Activated T-helper 1 cell treated with Interleukin-2 at 50 U/mL for 16 hours (primary cell): Measurements from ENCODE around the gene PKLR.

Experiments used
- DNase-seq: peaks from one replicate; pipeline ENCODE4 v3.0.0-alpha.2; 2020; ENCODE audit warnings: low read depth

The PKLR gene

DNA sequence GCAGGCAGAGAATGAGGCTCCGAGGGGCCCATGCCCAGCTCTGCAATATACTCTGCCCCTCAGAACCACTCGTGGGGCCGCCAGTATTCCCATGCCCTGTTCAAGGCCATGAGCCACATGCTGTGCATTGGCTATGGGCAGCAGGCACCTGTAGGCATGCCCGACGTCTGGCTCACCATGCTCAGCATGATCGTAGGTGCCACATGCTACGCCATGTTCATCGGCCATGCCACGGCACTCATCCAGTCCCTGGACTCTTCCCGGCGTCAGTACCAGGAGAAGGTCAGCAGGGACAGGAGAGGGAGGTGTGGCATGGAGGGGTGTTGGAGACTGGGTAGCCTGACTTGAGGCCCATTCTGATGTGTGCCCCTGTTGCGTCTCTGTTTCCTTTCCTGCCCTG, 16.8 kb downstream of the PKLR start:
- DNase-seq: no peak

DNA sequence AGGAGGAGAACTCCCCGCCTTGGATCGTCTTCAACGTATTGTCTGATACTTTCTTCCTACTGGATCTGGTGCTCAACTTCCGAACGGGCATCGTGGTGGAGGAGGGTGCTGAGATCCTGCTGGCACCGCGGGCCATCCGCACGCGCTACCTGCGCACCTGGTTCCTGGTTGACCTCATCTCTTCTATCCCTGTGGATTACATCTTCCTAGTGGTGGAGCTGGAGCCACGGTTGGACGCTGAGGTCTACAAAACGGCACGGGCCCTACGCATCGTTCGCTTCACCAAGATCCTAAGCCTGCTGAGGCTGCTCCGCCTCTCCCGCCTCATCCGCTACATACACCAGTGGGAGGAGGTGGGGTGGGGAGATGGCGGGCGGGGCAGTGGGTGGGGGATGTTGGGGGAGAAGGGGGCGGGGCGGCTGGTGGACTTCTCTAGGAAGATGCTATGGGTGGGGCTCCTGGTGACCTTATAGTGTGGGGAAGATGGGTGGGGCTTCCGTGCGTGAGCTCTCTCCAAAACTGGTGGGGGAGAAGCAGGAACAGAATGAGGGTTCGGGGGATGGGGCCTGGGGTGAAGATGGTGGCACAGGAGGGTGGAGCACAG, 18.6 kb downstream of the PKLR start:
- no peak for DNase-seq

DNA sequence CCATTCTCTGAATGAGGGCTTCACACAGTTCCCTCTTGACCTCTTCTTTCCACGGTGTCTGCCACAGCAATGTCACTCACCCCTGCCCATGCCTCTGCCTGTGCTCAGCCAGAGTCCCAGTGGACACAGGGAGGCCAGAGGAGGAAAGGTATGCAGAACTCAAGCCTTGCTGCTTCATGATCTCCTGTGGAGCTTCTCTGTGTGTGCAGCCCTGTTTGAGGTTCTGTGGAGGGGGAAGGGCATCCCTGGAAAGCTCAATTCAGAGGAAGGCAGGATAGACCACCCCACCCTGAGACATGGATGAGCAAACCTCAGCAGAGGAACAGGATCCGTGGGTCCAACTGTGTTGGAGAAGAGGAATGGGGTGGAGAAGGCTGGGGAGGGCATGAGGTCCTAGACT, 22.0 kb downstream of the PKLR start:
- no peak for DNase-seq

DNA sequence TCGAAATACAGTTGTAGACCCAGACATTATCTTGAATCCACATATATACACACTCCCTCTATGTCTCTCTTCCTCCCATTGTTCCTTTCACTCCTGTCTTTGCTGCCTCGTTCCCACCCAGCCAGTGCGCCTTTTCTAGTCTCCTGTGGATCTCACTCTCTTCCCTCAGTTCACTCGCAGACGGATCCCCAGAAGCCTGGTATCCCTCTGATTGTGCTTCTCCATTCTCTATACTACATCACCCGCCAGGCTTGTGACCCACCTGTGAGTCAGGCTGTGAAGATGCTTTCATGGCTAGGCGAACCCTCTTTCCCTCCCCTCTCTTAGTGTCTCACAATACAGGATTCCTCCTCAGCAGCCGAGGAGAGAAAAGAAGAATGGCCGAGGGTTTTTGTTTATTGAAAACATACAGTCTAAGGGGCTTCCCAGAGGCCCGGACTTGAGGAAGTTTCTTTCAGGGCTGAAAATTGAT, 22.5 kb downstream of the PKLR start:
- DNase-seq: no peak

DNA sequence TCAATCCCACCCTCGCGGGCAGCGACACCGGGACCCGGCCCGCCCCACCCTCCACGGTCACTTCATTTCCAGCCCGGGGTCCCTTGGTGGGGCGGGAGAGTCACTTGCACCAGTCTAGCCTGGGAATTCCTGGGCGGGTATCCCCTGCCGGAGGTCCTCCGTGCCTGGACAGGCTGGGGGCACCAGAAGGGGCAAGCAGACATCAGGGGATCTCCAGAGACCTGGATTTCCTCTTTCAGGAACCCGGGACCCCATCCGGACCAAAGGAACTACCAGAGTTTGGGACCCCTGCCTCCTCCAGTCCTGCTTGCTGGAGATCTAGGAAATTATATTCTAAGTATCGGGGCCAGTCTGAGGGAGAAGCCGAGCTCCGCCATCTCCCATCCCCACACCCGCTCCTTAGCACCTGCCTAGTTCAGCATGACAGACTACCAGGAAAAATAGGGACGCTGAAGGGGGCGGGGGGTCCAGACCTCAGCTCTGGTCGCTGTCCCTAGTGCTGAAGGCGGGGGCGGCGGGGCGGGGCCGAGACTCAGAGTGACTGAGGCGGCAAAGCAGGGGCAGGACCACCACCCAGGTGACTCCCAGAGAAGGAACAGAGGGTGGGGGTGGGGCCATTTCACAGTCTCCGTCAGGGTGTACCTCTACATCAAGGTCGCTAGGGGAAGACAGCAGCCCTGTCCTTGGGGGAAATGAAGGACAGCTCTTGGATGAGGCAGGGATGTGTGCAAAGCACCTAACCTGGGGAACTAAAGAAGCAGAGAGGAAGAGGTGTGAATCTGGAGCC, 23.1 kb downstream of the PKLR start:
- peak; percentile 51 for DNase-seq

DNA sequence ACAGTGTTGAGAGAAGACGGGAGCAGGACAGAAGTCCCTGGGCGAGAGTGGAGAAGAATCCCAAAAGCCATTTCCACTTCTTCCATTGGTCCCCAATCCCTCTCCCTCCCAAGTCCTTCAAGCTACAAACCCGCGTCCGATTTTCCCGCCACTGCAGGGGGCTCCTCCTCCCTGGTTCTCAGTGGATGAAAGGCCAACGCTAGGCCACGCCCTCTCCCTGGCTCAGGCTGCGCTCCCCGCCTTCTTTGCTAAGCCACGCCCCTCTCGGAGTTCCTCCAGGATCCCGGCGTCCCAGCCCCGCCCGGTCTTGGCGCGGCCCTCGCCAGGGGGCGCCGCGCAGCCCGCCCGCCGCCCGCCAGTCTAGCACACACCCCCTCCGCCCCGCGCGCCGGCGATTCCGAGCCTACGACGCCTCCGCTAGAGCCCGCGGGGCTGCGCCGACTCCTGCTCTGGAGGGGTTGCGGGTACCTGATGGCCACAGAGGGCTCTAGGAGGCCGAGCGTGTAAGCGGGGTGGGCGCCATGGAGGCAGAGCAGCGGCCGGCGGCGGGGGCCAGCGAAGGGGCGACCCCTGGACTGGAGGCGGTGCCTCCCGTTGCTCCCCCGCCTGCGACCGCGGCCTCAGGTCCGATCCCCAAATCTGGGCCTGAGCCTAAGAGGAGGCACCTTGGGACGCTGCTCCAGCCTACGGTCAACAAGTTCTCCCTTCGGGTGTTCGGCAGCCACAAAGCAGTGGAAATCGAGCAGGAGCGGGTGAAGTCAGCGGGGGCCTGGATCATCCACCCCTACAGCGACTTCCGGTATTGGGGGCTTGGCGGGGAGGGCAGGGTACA, 24.0 kb downstream of the PKLR start, which contains the start of gene HCN3:
TSS of gene HCN3 (plus strand) at position 394 of the 832 bp plus-strand sequence. CDS start at position 522, 128 bp downstream.
- DNase-seq: peak; percentile 85

DNA sequence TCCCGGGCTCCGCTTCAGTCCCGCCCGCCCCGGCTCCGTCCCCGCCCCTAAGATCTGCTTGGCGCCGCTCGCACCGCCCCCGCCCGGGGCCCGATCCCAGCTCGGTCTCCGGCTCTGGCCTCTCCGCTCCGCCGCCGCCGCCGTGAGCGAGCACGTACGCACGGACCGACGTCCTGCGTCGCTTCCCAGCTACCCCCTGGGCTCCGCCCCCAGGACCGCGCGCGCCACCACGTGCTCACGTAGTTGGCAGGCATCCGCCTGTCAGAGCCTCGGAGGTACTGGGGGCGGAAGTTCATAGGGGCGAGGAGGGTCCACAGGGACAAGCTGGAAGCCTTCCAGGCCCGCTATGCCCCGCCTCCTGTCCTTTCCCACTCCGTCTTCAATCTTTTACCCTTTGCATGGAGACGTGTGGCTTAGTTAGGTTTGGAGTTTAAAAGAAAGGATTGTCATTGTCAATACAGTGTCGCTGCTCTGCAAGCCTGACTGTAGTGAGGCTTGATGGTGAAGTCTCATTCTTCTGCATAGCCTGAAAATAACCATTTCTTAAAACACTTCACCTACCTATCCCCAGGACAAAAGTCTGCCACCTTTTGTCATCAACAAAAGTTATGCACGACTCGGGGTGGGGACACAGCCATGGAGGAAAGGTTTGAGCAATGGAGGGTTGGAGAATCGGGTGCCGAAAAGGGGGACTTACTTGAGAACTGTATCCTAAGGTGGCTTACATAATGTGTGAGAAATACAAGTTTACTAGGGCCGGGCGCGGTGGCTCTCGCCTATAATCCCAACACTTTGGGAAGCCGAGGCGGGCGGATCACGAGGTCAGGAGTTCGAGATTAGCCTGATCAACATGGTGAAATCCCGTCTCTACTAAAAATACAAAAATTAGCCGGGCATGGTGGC, 27.6 kb downstream of the PKLR start, which contains the start of gene CLK2:
TSS of gene CLK2 (minus strand) at position 162 of the 903 bp plus-strand sequence. CDS start 2,527 bp downstream, outside the sequence.
- DNase-seq: peak; percentile 94

DNA sequence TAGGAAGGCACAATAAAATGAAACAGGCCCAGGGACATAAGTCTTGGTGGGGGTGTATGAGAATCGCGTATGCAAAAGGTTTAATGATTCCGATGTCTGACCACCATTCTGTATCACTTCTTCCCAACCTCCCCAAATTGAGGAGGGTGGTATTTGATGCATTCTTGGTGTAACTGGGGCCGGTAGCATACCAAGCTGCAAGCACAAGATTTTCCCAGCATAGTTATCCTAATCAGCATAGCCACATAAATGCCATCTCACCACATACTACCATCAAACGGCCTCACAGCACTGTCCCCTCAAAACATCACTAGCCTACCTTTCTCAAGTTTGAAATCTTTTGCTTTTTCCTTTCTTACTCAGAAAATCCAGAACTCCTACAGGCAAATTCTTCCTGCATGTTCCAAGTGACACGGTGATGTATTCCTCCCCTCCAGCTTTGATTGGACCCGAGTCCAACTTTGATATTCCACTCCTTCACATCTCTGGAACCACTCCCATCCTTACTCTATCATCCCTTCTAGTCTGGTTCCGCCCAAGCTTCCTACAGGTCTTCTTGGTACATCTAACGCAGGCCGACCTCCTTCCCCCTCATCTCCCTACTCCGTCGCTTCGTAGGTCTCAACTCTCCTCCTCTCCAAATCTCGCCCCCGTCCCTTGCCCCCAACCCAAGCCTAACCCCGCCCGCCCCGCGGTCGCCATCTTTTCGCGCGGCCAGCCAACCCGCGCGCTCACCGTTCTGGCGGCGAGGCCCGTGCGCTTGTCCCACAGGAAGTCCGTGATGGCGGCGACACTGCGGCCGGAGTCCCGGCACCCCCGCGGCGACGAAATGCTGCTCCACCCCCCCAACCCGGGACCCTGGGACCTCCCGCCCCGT, 28.5 kb downstream of the PKLR start:
- DNase-seq: no peak

DNA sequence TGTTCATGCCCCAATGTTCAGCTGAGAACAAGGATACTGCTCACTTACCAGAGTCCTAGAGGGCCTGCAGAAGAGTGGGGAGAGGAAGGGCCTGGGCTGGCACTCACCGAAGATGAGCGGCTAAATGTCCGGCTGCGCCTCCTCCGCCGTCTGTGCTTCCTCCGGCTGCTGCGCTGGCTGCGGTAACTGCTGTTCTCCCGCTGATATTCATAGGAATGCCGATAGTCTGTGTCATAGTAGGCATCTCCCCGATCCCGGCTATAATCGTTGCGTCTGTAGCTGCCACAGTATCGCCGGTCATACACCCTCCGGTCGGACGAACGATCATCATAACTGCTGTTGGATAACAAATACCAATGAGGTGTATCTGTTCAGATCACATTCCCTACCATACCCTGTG, 31.9 kb downstream of the PKLR start:
- no peak for DNase-seq

DNA sequence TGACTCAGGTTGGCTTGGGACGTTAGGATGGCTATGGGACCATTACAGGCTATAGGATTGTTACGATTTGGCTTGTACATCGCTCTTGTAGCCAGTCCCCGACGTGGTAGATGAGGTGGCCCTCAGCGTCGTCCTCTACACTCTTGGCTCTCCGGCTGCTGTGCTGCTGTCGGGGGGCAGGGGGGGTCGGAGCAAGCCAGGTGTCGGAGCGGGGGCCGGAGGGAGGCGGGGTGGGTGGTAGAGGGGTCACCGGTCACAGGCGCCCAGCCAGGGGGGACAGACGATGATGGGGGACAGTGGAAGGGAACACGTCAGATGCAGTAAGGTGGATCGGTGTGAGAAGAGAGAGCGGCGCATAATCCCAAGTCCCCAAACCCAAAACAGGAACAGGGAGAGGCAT, 32.6 kb downstream of the PKLR start:
- DNase-seq: no peak

DNA sequence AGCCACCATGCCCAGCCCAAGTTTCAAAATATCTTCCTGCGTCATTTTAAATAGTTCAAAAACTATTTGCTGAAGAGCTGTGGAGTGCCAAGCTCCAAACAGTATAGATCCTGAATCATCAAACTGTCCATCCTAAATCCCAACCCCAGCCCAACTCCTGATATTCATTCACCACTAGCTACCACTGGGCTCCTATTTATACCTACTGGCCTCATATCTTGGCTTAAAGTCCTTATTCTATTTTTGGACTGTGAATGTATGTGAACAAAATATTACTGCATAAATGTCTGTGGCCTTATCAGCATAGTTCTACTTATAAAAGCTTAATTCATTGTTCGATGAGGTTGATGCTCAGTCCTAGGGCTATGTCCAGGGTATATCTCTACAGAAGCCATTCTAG, 33.9 kb downstream of the PKLR start:
- no peak for DNase-seq

DNA sequence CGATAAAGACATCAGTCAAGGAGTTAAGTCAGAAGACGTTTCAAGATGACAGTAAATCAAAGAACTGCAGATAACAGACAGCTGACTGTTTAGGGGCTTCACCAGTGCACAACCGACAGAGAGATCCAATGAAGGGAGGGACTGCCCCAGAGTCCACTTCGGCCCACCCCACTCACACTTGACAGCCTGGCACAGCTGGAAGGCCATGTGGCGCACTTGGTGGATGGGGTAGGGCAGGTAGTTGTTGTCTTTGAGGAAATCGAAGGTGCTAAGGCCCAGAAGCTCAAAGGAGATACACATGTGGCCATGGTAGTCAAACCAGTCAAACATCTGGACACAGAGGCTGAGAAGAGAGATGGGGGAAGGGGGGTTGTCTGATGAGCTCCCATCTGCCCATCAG, 34.7 kb downstream of the PKLR start:
- no peak for DNase-seq

DNA sequence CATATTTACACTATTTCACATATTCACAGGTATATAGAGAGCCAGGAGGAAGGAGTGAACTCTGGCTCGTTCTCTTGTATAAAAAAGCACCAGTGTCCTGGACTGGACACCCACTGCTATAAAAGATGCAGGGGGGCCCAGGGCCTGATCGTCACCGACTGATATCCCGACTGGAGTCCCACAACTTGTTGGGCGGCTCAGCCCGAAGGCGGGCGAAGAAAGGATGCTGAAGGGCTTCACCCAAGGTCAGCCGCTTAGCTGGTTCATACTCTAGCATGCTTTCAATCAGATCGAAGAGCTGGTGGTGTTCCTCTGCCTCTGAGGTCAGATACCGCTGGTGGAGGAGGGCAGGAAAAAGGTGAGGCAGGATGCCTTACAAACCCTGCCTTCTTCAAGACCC, 38.2 kb downstream of the PKLR start:
- no peak for DNase-seq

DNA sequence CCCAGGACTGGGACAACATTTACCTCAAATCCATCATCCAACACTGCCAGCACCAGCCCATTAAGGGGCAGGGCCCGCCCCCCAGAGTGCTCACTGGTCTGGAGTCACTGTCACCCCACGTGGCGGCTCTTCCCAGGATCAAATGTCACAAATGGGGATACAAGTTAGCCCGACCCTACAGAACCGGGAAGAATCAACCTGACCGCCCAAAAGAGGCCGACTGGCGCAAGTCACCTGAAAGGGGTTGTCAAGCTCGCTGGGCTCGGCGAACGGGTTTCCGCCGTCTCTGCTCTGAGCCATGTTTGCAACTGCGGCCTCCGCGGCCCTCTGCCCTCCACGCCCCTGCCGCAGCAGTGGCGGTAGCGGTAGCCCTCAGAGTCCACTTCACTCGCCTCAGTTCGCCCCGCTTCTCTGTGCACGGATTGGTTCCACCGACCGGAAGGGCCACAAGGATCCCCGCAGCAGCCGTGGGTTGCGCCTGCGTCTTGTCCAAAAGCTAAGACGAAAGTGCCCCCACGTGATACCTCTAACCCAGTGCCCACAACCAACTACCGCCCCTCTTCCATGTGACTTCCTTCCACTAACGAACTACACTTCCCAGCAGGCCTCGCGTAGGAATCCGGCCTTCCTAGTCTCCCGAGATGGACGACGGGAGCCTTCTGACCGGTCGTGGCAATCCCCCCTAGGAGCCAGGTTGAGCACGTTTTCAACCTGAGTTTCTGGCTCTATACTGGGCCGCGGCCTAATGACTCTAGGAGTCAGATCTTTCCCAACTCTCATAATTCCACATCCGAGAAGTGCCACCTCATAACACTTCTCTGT, 39.2 kb downstream of the PKLR start, which contains the start of gene SCAMP3:
TSS of gene SCAMP3 (minus strand) at position 509 of the 822 bp plus-strand sequence. CDS start at position 300, 209 bp downstream.
- DNase-seq: peak; percentile 74

DNA sequence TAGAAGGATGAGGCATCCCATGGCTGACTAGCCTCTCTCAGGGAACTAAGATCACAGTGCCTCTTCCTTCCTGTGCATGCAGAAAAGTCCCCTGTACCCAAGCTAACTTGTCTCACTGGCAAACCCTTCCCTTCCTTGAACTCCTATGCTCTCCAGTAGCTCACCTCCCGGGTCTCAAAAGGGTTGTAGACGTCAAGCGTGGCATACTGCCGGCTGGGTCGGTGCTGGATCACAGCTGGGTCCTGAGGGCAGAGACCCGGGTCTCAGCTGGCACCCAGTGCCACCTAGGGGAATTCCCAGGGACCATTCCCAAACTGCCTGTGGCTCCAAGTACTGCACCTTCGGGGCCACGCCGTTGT, 39.8 kb downstream of the PKLR start:
- DNase-seq: no peak

DNA sequence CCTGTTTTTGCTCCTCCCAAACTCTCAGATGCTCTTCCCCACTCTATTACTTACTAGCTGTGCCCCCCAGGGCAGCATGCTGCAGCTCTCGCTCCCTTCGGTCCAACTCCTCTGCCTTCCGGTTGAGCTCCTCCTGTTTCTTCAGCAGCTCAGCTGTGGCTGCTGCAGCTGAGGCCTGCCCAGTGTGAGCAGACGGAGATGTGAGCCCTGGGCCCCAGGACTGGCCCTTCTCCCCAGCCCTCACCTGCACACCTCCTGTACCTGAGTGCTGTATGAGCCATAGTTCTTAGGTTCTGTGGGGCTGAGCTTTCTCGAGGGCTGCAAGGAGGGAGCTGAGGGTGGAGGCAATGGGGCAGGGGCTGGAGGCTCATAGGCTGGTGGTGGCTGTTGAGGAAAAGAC, 41.0 kb downstream of the PKLR start:
- no peak for DNase-seq

DNA sequence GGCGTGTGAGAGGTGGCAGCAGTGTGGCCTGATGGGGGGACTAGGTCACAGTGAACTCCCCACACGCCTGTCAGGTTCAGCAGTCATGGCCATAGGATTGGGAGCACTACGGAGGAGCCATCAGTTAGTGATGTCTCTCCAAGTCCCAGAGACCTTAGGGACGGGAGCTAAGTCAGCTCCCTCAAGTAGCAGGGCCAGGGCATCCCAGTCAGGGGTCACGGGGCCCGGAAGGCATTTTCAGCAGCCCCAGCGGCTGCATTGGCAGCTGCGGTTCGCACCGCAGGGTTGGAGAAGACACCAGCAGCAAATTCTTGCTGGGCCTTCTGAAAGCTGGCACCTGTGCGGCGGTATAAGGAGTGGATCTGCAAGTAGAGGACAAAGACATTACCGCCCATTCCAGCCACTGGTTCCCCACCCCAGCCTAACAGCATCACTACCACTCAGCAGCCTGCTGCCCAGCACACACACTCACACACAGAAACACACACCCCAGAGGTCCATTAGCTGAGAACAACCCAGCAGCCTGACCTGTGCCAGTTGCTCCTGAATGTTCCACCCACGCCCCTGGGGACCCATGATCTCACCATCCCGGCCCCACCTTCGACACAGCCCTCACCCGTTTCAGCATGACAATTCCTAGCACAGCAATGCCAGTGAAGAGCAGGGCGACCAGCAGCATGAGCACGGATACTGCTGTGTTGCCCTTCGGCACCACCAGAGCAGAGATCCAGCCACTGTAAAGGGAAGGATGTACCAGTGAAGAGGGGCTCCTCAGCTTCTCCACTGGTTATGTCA, 45.0 kb downstream of the PKLR start:
- DNase-seq: no peak

DNA sequence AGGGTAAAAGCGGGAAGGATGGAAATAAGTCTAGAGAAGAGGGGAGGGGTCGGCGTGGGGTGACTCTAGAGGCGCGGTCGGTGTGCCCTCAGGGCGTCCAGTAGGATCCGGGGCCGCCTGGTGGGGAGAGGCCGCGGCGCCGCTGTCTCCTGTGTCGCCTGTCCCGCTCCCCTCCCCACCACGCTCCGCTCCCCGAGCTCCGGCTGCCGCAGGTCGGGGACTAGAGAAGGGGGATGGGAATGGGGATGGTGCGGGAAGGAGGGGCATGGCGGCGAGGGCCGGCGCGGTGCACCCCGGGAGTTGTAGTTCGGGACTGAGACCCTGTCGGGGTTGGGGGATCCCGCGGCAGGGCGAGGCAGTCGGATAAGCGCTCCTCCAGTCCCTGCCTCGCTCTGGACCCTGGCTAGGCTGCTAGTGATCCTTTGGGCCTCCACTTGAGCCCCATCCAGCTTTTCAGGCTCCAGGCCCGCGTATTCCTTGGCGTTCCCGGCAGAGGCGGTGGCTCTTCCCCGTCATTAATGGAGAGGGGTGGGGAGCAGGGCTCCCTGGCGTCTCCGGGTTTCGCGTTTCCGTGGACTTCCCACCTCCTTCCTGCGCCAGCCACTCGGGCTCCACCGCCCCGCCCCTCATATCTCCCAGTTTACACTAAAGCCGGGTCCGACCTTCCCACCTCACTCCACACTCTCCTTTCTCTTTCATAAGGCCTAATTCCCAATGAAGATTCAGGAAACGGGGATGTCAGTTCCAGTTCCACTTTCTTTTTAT, 45.8 kb downstream of the PKLR start, which contains the start of gene ENTREP3:
TSS of gene ENTREP3 (minus strand) at position 241 of the 765 bp plus-strand sequence. CDS start 606 bp downstream, outside the sequence.
- DNase-seq: peak; percentile 52
